Lower leg skin (tissue), 3 donors: ENCODE data around the gene CFAP54.

Experiments
- CTCF ChIP-seq, 3 donors: fragments of 450-650 bp; IDR thresholded peaks; one replicate each; pipeline ENCODE4 v1.5.1; 2016; ENCODE audit warnings: antibody characterized with exemption in 3 of 3, mild to moderate bottlenecking in 3 of 3, moderate library complexity in 2 of 3
- POLR2A ChIP-seq, 2 donors: fragments of 450-650 bp; IDR thresholded peaks; one replicate each; pipeline ENCODE4 v1.6.1; 2016 to 2017; ENCODE audit warnings: antibody characterized with exemption in 2 of 2, mild to moderate bottlenecking in 1 of 2, moderate library complexity in 1 of 2

GRCh38 chr12:96808587-96808986 lies 319.2 kb downstream of the CFAP54 start:
- TF ChIP-seq CTCF (IDR thresholded peaks at IDR 0.05), result no peak
- TF ChIP-seq POLR2A (IDR thresholded peaks at IDR 0.05), result no peak
